NCI-H526 treated with DMSO at 0.1 percent for 48 hours (cell line): ENCODE data around the gene HOXC10.

ENCODE experiments used
- DNase-seq: peaks from one replicate; lab custom pipeline; 2025; lab: John Stamatoyannopoulos, UW

HOXC10 gene

GRCh38 chr12:53965281-53966084, 19.5 kb upstream of the HOXC10 start:
- no peak for DNase-seq

DNA sequence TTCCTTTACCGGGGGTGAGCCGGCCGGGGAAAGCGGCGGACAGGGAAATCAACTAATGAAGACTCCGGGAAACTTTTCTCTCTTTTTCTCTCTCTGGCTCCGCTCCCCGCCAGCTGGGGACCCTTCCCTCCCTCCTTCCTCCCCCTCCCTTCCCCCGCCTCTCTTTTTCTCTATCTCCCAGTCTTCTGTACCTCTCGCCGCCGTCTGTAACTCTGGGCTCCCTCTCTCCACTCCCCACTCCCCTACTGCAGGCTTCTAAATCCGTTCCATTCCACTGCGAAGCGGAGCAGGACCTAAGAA, 18.9 kb upstream of the HOXC10 start:
- DNase-seq, result no peak

- DNase-seq, result no peak
Observed at GRCh38 chr12:53966385-53967133, 18.4 kb upstream of the HOXC10 start.

- DNase-seq, result no peak
Observed at GRCh38 chr12:53967421-53967925, 17.5 kb upstream of the HOXC10 start.

DNA sequence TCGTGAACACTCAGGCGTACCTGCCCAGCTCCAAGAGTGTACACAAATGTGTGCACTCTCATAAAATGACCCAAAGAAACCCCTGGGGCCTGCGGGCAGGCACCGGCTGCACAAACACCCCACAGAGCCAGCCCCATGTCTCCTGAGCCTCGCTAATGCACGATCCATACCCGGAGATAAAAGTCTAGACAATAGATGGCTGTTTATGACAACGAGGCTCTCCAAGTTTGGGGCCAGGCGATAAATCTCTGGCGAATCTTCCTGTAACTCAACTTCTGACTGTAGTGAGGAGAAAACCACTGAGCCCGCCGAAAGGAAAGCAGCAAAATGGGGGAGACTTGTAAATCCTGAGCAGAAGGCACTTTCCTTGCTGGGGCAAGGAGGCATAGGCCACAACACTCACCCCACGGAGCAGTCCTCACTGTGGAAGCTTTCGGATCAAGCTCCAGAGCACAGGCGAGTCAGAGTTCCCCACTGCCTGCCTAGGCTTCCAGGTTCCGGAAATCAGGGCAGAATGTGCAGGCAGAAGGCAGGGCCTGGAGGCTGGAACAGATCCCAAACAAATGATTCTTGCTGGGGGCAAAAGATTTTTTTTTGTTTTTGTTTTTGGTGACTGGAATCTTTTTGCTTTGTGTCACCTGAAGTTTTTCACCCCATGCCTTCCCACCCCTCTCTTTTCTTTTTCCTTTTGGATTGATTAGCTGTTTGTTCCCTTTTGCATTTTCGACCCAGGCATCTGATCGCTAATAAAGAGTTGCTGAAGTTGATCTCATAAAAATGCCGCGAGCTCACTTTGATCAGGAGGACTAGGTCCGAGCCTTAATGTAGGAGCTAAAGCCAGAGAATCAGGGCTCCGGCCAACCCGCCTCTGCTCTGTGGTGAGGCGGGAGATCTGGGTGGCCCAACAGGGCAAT, 16.5 kb upstream of the HOXC10 start:
- DNase-seq, result no peak

- DNase-seq, result no peak
Observed at GRCh38 chr12:53969588-53970259, 15.2 kb upstream of the HOXC10 start.

DNA sequence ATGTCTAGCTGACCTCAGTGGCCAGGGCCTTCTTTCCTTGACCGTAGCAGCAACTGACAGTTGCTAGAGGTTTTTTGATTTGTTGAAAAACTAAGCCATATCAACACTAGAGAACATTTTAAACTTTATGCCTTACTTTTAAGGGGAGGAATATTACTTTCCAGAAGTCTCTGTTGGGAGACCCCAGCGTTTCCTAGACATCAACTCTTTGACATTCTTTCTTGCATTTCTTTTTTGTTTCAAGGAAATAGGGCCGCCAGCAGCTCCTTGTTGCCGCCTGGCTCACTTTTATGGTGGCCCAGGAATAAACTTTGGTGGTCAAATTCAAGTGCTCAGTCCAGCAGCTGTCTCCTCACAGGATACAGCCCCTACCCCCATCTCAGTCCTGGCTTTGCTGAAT, 14.5 kb upstream of the HOXC10 start:
- no peak for DNase-seq

DNA sequence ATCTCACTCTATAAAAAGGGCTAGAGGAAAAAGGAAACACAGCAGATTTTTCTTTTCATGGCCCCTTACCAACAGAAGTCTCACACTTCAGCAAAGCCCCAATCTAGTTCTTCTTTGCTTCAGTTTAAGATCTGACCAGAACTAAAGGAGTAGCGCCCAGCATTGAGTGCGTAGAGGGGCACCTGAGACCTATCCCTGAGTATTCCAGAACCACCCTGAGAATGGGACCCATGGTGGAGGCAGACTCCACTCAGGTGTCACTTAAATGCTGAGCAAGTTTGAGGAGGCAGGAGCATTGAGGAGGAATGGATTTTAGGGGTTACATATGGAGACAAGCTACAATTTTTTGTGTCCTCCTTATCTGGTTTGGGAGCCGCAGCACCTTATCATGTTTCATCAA, 13.8 kb upstream of the HOXC10 start:
- DNase-seq, result no peak

DNA sequence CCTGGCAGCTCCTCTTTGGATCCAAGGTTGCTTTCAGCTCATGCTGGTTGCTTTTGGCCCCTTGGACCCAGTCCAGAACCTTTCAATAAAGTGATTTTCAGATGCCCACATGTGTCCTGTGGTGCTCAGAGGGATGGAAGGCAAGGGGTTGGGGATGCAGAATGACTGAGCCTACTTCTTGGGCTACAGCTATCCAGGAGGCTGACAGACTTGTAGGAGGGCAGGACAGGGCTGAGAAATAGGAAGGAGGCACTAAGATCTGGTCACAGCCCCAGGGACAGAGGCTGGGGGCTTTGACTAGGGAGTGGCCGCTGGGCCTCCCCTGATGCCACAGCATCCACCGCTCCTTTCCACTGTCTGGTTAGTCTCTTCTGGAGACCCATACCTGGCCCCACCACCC, 13.3 kb upstream of the HOXC10 start:
- DNase-seq, result no peak

- no peak for DNase-seq
Observed at GRCh38 chr12:53972152-53972702, 12.7 kb upstream of the HOXC10 start.

- DNase-seq, result no peak
Observed at GRCh38 chr12:53972722-53973235, 12.2 kb upstream of the HOXC10 start, which contains the start of gene HOXC11. TSS of gene HOXC11 (plus strand) at chr12:53973126. CDS start at chr12:53973242, 116 bp downstream.

GRCh38 chr12:53973236-53974042, 11.5 kb upstream of the HOXC10 start:
- DNase-seq, result no peak

- DNase-seq, result no peak
Observed at GRCh38 chr12:53974084-53975063, 10.6 kb upstream of the HOXC10 start, which contains the start of gene HOTAIR. TSS of gene HOTAIR (minus strand) at chr12:53974954.

DNA sequence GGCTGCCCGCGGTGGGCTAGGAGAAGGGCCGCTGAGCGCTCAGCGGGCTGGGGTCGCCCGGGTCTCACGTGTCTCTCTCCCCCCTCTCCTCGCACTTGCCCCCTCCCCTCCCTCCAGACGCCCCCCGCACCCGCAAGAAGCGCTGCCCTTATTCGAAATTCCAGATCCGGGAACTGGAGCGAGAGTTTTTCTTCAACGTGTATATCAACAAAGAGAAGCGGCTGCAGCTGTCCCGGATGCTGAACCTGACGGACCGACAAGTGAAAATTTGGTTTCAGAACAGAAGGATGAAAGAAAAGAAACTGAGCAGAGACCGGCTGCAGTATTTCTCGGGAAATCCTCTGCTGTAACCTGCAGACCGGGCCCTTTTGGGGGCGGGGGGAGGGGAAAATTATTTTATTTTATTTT, 9.9 kb upstream of the HOXC10 start:
- no peak for DNase-seq

DNA sequence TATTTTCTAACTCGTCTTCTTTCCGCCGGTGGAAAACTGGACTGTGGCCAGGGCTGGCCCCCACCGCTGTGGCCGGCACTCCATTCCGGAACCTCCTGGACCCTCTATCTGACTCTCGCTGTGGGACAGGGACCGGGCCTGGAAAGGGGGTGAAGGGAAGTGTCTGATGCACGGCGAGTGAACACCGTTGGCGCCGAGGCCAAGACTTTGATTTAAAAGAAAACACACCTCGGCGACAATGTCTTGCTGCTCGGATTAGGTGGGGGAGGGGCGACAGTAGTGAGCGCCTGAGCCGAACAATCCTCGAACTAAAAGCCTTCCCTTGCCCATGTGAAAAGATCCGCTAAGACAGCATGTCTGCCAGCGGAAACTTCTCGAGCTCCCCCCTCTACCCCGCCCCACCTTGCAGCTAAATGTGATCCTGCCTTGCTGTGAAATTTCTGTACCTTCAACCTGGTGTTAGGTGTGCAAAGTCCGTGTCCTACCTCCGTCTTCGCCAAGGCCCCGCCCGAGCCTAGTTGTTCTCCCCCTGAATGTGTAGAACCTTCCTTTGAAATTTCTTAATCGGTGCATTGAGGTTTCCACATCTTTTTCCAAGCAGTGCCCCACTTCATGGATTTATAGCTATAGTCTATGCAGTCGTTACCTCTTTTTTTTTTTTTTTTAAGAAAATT, 9.3 kb upstream of the HOXC10 start:
- no peak for DNase-seq

- no peak for DNase-seq
Observed at GRCh38 chr12:53976172-53976822, 8.6 kb upstream of the HOXC10 start.

DNA sequence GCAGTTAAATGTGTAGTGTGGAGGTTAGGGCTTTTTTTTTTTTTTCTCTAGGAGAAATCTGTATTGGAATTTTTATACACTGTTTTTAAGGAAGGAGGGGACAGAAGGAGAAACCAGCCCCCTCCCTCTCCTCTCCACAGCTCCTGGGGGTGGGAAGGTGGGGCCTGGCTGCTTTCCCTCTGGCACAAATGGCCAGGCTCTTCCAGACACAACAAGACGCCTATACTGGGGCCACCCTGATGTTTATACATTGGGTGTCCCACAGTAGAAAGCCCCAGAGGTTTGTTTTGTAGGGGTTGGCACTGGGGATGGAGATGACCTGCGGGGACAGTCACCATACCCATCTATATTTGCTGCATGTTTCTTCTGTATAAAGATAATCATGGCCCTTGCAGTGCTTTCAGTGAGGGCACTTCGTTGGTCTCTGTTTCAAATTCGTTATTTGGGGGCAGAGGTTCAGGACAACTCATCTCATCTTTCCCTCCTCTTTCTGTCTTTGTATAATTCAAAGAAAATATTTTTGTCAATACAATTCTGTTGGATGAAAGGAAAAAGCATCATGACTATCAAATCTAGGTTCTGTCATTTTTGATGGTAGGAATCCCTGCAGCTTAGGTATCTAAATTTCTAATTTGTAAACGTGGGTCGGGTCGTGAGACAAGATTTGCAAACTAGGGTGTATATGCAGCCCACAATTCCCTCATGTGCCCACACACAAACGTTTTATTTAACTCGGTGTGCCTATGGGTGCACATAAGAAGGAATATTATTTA, 7.9 kb upstream of the HOXC10 start:
- no peak for DNase-seq
